ENCODE measurements around the gene GRID1.

GRCh38 chr10:86123304-86123703, 243.3 kb downstream of the GRID1 start:
- TF ChIP-seq CTCF (IDR thresholded peaks at IDR 0.05 in 2 of 3, conservative IDR thresholded peaks at IDR 0.05 in 1 of 3; ENCODE audit: insufficient read depth in 2 of 3, low read depth in 1 of 3, low read length in 3 of 3) = no peak
- TF ChIP-seq PCBP1 (IDR thresholded peaks at IDR 0.05; ENCODE audit: low read depth, low read length, poor library complexity, severe bottlenecking) = no peak
- TF ChIP-seq POLR2A (conservative IDR thresholded peaks at IDR 0.05) = no peak
- TF ChIP-seq ZNF143 (CRISPR knock-in tag; IDR thresholded peaks at IDR 0.05) = no peak
- no peak for TF ChIP-seq ZNF696 (CRISPR knock-in tag; conservative IDR thresholded peaks at IDR 0.05)
- TF ChIP-seq CREB1 (IDR thresholded peaks at IDR 0.05) = no peak
- TF ChIP-seq CREB1 (CRISPR knock-in tag; IDR thresholded peaks at IDR 0.05) = no peak
- no peak for TF ChIP-seq SAFB2 (IDR thresholded peaks at IDR 0.05; ENCODE audit: borderline replicate concordance, low read depth, low read length, severe bottlenecking)
- no peak for TF ChIP-seq YBX1 (IDR thresholded peaks at IDR 0.05)
- TF ChIP-seq EGR1 (conservative IDR thresholded peaks at IDR 0.05) = no peak
- TF ChIP-seq, protein P1, sequence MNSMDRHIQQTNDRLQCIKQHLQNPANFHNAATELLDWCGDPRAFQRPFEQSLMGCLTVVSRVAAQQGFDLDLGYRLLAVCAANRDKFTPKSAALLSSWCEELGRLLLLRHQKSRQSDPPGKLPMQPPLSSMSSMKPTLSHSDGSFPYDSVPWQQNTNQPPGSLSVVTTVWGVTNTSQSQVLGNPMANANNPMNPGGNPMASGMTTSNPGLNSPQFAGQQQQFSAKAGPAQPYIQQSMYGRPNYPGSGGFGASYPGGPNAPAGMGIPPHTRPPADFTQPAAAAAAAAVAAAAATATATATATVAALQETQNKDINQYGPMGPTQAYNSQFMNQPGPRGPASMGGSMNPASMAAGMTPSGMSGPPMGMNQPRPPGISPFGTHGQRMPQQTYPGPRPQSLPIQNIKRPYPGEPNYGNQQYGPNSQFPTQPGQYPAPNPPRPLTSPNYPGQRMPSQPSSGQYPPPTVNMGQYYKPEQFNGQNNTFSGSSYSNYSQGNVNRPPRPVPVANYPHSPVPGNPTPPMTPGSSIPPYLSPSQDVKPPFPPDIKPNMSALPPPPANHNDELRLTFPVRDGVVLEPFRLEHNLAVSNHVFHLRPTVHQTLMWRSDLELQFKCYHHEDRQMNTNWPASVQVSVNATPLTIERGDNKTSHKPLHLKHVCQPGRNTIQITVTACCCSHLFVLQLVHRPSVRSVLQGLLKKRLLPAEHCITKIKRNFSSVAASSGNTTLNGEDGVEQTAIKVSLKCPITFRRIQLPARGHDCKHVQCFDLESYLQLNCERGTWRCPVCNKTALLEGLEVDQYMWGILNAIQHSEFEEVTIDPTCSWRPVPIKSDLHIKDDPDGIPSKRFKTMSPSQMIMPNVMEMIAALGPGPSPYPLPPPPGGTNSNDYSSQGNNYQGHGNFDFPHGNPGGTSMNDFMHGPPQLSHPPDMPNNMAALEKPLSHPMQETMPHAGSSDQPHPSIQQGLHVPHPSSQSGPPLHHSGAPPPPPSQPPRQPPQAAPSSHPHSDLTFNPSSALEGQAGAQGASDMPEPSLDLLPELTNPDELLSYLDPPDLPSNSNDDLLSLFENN (IDR thresholded peaks at IDR 0.05; ENCODE audit: low read depth in 2 of 2, low read length in 2 of 2) = no peak
- no peak for TF ChIP-seq CHD2 (IDR thresholded peaks at IDR 0.05; ENCODE audit: low read depth, low read length)
- TF ChIP-seq FOXP1 (CRISPR knock-in tag; IDR thresholded peaks at IDR 0.05) = no peak
